ENCODE measurements around the gene ACBD4.

Gene ACBD4

DNA sequence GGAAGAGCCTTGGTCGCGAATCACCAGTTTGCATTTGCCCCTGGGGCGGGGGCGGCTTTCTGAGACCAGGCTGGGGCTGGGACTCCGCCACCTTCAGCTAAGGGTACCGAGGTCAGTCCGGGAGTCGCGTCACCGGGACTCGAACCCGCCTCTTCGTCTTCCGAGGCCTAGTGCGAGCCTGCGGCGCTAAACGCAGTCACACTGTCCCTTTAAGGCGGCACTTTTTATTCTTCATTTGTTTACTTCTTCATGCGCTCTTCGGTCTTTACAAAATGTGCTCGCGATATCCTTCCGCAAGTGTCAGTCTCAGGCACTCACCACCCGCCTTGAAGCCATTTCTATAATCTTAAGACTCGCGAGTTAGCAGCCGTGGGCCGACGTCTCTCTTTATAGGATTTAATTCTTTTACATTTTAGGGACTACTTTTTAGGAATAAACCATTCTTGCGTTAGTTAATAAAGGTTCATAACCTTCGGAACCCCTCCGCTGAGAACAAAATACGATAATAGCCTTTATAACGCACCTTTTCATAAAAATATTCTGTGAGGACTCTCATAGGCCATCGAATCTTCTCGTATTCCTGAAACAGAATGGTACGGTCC lies 12.2 kb downstream of the ACBD4 start:
- intact Hi-C loops (cut with DNase I): loop anchor here (1.0 to 5.0 kb wide), 2 partner anchors 14 to 170 kb away; partner anchors contain the start of genes HEXIM2 and MAP3K14
- peak; percentile 61 to 96 (median 72) for DNase-seq

DNA sequence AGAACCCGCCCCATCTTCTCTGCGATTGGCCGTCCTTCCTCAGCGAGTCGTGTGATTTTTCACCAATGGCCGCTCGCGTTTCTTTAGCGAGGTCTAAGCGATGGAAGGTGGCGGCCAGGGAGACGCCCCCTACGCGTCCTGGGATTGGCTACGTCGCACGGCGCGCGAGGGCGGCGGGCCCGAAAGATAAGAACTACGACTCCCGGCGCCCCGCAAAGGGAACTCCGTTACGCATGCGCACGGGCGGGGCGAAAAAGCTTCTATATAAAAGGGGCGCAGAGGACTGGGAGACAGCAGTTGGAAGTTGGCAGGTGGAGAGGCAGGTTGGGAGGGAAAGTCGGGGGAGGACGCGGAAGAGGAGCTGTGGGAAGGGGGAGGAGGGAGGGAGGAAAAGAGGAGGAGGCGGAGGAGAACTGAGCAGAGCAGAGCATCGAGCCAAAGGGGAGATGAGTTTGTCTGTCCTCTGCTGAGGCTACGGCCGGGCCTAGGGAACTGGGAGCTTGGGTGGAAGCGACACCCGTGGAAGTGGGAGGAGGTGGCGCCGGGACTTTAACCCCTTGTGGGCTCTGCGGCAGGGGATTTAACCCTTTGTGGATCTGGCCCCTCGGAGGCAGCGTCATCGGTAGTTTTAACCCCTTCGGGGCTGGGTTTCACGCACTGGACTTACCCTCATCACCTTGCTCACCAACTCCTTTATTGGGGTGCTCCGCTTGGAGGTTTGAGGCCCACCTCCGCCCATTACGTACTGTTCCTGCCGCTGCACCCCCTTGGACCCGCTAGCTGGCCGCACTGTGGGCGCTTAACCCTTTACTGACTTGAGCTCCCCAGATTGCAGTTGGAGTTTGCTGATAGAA lies 12.9 kb downstream of the ACBD4 start, which contains the start of gene HEXIM1:
HEXIM1 (plus strand) TSS at position 293 of the 854 bp plus-strand sequence. CDS start 716 bp downstream, outside the sequence.
- intact Hi-C loops (cut with DNase I): loop anchor here (1.0 to 5.0 kb wide), 2 partner anchors 13 to 169 kb away; partner anchors contain the start of genes HEXIM2 and MAP3K14
- peak; percentile 99 to 100 (median 99) for DNase-seq

DNA sequence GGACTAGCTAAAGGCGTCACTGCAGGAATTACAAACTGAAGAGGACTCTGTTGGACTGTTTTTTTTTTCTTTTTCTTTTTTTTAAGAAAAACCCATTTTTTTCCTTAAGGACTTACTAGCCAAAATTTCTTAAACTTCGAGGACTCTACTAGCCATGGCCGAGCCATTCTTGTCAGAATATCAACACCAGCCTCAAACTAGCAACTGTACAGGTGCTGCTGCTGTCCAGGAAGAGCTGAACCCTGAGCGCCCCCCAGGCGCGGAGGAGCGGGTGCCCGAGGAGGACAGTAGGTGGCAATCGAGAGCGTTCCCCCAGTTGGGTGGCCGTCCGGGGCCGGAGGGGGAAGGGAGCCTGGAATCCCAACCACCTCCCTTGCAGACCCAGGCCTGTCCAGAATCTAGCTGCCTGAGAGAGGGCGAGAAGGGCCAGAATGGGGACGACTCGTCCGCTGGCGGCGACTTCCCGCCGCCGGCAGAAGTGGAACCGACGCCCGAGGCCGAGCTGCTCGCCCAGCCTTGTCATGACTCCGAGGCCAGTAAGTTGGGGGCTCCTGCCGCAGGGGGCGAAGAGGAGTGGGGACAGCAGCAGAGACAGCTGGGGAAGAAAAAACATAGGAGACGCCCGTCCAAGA lies 13.7 kb downstream of the ACBD4 start:
- DNase-seq: peak; percentile 71 to 97 (median 84)
- intact Hi-C loops (cut with DNase I): loop anchor here (5.0 kb wide), 1 partner anchor 168 kb away; the partner anchor contains the start of gene MAP3K14

DNA sequence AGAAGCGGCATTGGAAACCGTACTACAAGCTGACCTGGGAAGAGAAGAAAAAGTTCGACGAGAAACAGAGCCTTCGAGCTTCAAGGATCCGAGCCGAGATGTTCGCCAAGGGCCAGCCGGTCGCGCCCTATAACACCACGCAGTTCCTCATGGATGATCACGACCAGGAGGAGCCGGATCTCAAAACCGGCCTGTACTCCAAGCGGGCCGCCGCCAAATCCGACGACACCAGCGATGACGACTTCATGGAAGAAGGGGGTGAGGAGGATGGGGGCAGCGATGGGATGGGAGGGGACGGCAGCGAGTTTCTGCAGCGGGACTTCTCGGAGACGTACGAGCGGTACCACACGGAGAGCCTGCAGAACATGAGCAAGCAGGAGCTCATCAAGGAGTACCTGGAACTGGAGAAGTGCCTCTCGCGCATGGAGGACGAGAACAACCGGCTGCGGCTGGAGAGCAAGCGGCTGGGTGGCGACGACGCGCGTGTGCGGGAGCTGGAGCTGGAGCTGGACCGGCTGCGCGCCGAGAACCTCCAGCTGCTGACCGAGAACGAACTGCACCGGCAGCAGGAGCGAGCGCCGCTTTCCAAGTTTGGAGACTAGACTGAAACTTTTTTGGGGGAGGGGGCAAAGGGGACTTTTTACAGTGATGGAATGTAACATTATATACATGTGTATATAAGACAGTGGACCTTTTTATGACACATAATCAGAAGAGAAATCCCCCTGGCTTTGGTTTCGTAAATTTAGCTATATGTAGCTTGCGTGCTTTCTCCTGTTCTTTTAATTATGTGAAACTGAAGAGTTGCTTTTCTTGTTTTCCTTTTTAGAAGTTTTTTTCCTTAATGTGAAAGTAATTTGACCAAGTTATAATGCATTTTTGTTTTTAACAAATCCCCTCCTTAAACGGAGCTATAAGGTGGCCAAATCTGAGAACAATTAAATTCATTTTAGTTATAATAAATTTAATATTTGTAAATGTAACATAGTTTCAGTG lies 14.5 kb downstream of the ACBD4 start:
- DNase-seq: peak in 9 of 10 donors; percentile 41 to 95 (median 65)

DNA sequence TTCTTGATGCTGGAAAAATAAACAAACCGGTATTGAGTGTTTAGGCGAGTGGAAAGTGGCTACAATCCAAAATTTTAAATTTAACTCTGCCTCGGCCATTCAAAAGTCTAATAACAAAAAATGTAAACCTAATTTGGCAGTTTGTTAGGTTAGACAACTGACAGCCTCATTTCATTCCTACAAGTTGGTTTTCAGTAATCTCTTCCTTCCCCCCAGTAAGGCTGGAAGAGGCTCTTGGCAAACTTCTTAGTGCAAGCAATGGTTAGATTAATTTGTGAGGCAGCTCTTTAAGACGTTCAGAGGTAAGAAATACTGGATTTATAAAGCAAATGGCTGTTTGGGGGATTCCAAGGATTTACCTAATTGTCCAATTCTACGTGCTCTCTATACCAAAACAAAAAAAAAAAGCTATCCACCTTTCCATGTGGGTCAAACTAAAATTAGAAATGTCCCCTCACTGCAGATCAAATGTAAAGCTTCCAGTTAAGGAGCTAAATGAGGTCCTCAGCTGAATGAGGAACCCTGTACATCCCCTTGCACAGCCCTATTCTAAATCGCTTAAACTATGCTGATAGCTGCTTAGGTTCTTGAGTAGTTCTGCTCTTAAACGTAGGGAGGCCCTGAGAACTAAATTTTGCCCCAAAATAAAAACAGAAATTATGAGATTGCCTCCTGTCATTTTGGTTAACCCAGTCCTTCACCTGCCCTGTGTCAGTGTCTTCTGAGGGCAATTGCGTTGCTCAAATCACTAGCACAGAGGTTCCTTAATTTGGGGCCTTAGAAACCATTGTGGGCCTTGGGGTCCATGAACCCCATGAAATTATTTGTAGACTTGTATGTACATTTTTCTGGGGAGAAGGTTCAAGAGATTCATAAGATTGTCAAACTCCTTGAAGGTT lies 15.7 kb downstream of the ACBD4 start:
- no peak for DNase-seq
- intact Hi-C loops (cut with DNase I): no loop called here

More for the DNA sequence above, 14.5 kb downstream of the ACBD4 start:
- intact Hi-C loops (cut with DNase I): loop anchor here (5.0 kb wide), 1 partner anchor 167 kb away; the partner anchor contains the start of gene MAP3K14

DNA sequence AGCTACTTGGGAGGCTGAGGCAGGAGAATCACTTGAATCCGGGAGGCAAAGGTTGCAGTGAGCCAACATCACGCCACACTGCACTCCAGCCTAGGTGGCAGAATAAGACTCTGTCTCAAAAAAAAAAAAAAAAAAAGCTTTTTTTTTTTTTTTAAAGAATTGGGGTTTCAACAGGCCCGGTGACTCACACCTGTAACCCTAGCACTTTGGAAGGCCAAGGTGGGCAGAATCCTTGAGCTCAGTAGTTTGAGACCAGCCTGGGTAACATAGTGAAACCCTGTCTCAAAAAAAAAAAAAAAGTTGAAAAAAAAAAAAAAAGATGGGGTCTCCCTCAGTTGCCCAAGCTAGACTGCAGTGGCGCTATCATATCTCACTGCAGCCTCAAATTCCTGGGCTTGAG lies 19.5 kb downstream of the ACBD4 start:
- intact Hi-C loops (cut with DNase I): loop anchor here (5.0 kb wide), 1 partner anchor 42 kb away; no protein-coding TSS in a partner anchor
- peak in 1 of 10 donors; percentile 5 for DNase-seq

DNA sequence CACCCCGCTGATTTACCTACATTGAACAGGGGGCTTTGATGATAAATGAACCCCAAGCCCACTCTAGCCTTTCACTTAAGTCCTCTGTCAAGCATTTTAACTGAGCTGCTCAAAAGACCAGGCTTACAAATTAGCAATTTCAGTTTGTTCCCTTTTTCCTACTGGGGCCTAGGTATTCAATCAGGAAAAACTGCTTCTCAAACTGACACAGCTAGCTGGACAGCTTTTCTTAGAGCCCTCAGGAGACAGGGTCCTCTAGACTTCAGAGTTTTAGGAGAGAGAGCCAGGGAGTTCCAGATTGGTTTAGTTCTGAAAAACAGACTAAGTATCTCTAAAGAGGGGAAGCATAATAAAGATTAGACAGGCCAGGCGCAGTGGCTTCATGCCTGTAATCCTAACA lies 20.0 kb downstream of the ACBD4 start:
- DNase-seq: no peak

DNA sequence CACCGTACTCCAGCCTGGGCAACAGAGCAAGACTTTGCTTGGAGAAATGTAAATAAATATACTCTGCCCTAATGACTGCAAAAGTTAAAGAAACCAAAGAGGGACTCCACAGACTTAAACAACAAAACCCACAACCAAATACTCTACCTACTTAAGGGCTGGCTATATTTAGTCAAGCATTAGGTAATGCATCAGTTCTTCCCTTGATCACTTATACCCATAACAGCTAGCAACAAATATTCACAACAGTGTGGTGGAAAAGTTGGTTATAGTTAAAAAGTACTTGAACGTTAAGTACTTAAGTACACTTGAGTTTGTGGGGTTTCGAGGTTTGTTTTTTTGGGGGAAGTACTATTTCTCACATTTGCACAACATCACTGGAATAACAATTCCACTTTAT lies 20.8 kb downstream of the ACBD4 start:
- DNase-seq: no peak
- intact Hi-C loops (cut with DNase I): loop anchor here (5.0 kb wide), 1 partner anchor 41 kb away; no protein-coding TSS in a partner anchor

More for the DNA sequence above, 20.0 kb downstream of the ACBD4 start:
- intact Hi-C loops (cut with DNase I): loop anchor here (5.0 kb wide), 1 partner anchor 42 kb away; no protein-coding TSS in a partner anchor

DNA sequence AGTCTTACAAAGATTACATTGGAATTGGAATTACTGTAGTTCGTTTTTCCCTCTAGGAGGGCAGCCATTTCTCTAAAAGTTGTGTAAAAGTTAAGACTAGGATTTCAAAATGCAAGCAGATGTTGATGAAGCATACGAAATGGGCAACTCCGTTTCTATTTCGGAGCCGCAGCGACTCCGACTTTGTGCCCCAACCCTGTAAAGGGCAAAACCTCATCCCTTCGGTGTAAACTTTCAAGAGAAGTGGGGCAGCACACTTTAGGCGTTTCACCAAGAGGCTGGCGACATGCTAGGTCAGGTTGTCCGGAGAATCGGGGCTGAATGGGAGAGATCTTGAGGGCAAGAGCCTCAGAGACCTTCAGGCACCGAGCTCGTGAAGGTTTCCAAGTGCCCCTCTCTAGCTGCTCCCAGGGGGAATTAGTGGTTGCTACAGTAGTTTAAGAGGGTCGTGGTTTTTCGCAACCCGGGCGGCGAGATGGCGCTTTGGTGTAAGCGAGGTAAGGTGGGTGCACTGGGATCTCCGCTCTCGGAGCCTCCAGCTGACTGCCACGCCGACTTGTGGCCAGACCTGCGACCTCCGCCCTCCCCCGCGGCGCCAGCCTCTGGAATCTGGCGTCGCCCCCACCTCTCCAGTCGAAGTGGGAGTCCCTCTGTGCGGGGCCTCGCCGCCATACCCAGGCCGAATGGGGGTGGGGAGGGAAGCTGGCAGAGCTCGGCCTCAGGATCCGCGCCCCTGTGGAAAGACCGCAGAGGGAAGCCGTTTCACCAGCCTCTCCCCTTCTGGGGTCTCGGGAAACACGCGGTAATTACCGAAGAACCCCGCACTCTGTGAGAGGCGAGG lies 25.2 kb downstream of the ACBD4 start:
- DNase-seq: peak; percentile 40 to 93 (median 62)
- intact Hi-C loops (cut with DNase I): loop anchor here (1.0 kb wide), 1 partner anchor 12 kb away; the partner anchor contains the start of gene HEXIM1

DNA sequence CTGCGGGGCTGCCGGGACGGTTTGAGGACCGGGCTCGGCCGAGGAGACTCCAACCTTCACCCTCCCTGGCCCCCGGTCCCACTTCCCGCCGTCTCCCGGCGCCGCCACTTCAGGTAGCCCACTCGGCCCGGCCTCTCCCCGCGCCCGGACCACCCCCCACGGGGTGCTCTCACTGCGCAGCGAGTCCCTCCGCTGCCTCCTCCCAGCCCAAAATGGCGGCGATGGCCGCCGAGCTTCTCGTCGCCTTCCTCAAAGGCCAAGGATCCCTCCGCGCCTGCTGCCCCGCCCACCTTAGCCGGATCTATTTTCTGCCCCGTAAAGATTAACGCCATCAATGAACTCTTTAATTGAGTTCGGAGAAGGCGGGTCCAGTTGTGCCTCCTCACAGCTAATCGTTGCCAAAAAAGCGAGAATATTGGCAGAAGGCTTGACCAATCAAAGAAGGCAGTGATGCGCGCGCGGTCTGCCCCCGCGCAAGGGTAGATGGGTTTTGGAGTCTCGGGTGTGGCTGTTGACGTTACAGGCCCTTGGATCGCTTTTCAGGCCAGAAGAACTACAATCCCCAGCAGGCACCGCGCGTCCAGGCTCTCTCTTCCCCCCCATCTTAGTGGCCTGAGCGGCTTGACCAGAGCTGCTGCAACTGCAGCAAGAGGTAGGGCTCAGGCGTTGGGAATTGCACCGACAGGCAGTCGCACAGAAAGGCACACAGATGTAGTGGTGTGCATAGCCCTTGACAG lies 26.0 kb downstream of the ACBD4 start, which contains the start of gene HEXIM2:
HEXIM2 (plus strand) TSS at position 588 of the 737 bp plus-strand sequence. CDS start 919 bp downstream, outside the sequence.
- intact Hi-C loops (cut with DNase I): loop anchor here (1.0 kb wide), 1 partner anchor 13 kb away; the partner anchor contains the start of gene HEXIM1
- peak; percentile 97 to 100 (median 98) for DNase-seq

DNA sequence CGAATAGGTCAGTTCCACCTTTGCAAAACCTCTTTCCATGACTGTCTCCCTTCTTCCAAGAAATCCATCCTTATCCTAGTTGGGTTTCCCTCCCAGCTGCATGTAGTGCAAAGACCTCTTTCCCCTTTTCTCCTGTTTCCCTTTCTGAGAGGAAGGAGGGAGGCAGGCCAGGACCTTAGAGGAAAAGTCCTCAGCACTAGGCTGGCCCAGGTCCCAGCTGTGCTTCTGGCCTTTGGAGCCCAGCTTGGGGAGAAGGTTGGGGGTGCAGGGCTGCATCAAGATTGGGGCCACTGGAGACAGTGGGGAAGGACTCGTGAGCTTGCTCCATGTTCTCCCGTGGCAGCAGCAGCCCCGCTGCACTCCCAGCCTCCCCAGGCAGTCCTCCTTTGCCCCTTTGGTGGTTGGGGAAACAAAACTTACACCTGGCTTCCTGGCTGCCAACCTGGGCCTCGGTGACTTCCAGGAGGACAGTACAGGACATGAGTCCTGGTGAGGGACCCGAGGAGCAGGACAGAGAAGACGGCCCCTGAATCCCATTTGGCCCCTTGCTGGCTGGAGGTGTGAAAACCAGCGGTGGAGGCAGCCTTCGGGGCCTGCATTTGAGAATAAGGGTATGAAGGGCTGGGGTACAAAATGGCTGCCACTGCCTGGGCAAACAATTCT lies 26.7 kb downstream of the ACBD4 start:
- intact Hi-C loops (cut with DNase I): no loop called here
- peak in 1 of 10 donors; percentile 85 for DNase-seq

DNA sequence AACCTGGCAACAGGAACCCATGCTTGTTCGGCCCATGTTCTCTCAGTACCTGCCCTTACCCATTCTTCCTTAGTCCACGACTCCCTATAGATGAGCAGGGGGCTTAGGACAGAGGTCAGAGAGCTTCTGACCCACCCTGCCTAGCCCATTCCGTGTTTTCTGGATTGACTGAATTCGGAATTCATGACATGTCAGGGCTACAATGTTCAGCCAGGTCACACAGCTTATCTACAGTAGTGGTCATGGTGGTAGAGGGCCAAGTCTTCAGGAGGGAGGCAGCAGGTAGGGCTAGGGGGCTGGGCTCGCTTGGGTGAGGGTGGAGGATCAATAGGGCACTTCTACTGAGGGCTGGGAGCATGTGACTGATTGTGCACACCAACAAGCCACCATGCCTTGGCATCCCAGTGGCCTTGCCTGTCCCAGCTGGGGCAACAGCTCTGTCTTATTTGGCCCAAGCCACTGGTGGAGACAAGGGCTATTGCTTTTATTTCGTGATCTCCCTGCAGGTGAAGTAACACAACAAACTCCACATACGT lies 29.3 kb downstream of the ACBD4 start:
- peak in 1 of 10 donors; percentile 22 for DNase-seq
- intact Hi-C loops (cut with DNase I): no loop called here

DNA sequence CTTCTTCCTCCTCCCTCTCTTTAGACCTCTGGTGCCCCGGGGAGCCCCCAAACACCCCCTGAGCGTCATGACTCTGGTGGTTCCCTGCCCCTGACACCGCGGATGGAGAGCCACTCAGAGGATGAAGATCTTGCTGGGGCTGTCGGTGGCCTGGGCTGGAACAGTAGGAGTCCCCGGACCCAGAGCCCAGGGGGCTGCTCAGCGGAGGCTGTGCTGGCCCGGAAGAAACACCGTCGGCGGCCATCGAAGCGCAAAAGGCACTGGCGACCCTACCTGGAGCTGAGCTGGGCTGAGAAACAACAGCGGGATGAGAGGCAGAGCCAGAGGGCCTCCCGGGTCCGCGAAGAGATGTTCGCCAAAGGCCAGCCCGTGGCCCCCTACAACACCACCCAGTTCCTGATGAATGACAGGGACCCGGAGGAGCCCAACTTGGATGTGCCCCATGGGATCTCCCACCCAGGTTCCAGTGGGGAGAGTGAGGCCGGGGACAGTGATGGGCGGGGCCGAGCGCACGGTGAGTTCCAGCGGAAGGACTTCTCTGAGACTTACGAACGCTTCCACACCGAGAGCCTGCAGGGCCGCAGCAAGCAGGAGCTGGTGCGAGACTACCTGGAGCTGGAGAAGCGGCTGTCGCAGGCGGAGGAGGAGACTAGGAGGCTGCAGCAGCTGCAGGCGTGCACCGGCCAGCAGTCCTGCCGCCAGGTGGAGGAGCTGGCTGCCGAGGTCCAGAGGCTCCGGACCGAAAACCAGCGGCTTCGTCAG lies 33.7 kb downstream of the ACBD4 start:
- intact Hi-C loops (cut with DNase I): no loop called here
- peak in 1 of 10 donors; percentile 81 for DNase-seq

DNA sequence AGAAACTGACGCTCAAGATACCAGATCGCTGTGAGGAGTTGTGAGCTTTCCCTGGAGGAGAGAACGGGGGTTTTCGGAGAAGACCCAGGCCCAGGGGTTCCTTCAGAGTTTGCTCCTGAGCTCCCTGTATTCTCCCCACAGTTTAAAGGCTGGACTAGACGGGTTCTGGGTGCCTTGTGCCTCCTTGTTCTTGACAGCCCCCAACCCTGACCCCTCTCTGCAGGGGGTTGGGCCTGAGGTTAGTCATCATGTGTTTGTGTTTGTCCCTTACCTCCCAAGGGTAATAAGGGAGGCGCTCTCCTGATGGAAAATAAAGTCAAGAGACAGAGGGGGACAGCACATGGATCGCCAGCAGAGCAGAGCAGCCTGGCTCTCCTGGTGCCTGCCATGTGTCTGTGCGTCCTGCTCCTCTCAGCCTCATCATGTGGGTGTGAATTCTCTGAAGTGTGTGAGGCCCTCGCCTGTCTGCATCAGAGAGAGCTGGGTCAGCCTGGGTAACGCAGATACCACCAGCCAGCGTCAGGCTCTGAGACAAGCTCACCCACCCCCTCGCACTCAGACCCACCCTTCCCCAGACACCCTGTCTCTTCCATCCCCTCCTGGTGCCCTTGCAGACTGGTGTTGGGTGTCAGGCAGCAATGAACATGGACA lies 34.9 kb downstream of the ACBD4 start:
- intact Hi-C loops (cut with DNase I): no loop called here
- DNase-seq: peak in 5 of 10 donors; percentile 14 to 86 (median 77)

All from posterior cingulate gyrus (tissue), 11 donors.